NCI-H226 (cell line): ENCODE measurements around the gene CORO2B.
"Not testable (repeated sequence)": the region's sequence is repeated elsewhere in the genome, so short reads cannot be mapped to it uniquely, and the experiment has no call there.

Experiments
- DNase-seq: peaks from one replicate; pipeline ENCODE4 v3.0.0-alpha.2; 2015

CORO2B gene

GRCh38 chr15:68680756-68681155 is 102.0 kb downstream of the CORO2B start:
- not testable (repeated sequence) for DNase-seq

DNA sequence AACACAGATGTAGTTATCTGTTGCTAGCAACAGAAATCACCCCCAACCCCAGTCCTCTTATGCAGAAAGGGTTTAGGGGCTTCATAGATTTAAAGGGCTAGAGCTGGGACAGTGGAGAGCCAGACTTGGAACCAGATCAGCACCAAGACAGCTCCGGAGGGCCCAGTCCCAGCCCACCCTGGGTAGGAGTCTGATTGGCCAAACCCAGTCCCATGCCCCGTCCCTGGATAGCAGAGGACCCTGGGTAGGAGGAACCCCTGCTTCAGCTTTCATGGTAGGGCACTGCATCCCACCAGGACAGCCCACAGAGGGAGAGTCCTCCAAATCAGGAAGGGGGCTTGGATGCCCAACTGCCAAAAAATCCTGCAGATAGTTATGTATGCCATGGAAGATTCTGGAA is 103.0 kb downstream of the CORO2B start:
- no peak for DNase-seq

- no peak for DNase-seq
Measured at GRCh38 chr15:68682330-68682729, 103.5 kb downstream of the CORO2B start.

DNA sequence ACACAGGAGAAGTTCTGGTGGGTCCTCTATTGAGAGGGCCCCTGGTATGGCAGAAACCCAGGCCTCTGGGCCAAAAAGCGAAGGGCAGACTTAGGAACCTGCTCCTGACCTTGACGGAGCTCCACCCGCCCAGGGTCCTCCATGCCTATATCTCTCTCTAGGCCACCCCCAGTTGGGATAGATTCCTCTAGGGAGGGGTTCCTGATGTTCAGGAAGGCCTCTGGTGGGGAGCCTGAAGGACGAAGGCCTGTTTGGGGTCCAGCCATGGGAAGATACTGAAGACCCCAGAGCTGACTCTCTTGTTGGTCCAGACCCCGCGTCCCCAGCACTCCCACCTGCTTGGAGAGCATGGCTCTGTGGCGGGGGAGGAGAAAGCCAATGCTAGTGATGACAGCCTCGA is 104.2 kb downstream of the CORO2B start:
- DNase-seq: no peak

GRCh38 chr15:68683551-68683950 is 104.8 kb downstream of the CORO2B start:
- DNase-seq: no peak

DNA sequence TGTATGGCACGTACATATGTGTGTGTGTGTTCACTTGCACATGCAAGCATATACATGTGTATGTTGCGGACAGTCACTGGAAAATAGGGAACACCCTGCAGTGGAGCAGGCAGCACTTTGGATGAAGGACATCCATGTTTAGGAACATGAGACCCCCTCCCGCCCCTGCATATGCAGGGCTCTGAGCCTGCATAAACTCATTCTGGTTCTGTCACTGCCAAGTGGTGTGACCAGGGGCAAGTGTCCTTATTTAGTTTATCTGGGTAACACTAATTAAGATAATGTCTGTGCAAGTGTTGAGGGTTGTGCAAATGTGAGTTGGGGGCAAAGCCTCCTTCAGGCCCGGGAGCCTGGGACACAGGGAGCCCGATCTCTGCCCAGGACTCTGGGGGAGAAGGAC is 105.7 kb downstream of the CORO2B start:
- DNase-seq: no peak

- DNase-seq: no peak
Measured at GRCh38 chr15:68687136-68687735, 108.4 kb downstream of the CORO2B start.

GRCh38 chr15:68691705-68692104 is 112.9 kb downstream of the CORO2B start:
- DNase-seq: no peak

- DNase-seq: no peak
Measured at GRCh38 chr15:68693071-68693470, 114.3 kb downstream of the CORO2B start.

GRCh38 chr15:68694111-68694510 is 115.3 kb downstream of the CORO2B start:
- DNase-seq: no peak

DNA sequence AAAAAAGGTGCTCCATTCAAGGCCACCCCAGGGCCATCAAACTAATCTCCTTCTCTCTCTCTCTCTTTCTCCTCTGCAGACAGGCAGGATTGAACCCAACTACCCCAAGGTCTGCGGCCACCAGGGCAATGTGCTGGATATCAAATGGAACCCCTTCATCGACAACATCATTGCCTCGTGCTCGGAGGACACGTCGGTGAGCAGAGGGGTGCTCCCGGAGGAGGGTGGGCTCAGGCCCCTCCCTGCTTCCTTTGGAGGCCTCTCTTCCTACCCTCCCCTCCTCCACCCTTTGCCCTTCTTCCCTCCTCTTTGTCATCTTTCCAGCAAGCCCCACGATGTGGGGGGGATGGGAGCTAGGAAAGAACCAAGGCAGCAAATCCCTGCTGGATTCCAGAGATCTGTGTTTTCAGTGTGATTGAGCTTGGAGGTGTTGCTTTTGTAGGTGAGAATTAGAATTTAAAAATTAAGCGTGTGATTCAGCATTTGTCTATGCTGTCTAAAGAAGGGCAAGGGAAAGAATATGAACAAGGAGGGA is 116.3 kb downstream of the CORO2B start:
- DNase-seq: no peak

DNA sequence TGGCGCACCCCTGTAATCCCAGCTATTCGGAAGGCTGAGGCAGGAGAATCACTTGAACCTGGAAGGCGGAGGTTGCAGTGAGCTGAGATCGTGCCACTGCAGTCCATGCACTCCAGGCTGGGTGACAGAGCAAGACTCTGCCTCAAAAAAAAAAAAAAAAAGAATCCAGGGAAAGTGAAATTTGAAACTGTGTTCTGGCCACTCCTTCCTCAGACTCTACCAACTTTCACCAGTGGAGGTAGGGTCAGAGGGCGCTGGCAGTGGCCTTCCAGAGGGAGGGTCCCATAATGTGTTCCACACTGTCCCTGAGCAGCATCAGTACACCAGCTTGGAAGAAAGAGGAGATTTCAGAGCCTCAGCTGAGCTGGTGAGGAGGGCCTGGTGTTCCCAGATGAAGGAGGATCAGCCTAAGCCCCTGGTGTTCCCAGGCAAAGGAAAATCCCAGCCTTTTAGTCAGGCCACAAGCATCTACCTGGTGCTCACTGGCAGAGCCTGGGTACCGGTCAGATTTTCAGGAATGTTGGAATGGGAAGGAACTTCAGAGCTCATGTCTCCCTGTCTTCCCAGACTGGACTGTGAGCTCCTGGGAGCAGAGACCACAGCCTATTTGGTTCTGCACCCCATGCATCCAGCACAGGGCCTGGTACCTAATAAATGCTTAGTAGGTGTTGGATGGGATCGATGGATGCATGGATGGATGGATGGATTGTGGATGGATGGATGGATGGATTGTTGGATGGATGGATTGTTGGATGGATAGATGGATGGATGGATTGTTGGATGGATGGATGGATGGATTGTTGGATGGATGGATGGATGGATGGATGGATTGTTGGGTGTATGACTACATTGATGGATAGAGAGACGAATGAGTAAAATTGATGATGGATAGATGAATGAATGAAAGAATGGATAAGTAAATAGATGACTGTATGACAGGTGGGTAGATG is 117.9 kb downstream of the CORO2B start:
- DNase-seq: peak; percentile 71

DNA sequence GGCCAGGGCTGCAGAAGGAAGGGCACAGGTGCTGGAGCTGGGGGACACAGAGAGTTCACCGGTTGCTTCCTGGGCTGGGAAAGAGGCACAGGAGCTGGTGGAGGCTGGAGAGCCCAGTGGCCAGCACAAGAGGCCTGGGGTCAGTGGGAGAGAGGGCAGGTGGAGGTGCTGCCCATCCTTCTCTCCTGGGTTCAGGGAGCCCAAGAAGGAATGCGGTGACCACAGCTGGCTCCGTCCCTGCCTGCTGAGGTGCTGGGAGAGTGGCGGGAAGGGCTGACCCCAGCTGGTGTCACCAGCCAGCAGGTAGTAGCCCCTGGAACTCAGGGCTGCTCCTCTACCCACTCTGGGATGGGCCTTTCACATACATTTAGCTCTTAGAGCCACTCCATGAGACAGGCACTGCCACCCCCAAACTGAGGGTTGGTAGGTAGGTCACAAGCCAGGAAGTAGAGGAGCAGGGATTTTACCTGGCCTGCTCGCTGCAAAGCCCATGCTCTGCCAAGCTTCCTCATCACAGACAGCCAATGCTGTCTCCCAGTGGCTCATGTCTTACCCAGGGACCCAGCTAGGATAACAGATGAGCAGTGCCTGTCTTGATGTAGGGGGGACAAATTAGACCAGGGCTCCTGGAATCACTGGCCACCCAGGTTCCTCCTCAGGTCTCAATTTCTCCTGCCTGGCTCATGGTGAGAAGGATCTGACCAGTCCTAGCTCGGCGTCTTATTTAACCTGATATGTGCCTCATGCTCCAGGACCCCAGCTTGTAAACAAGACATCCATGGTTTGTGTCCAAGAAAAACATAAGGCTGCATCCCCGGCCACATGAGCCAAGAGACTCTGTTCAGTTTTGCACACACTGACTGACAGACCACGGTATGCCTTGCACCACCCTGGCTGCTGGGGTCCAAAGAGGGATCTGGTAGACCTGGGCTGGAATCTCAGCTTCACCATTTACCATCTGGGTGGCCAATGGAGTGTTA is 119.2 kb downstream of the CORO2B start:
- DNase-seq: no peak

DNA sequence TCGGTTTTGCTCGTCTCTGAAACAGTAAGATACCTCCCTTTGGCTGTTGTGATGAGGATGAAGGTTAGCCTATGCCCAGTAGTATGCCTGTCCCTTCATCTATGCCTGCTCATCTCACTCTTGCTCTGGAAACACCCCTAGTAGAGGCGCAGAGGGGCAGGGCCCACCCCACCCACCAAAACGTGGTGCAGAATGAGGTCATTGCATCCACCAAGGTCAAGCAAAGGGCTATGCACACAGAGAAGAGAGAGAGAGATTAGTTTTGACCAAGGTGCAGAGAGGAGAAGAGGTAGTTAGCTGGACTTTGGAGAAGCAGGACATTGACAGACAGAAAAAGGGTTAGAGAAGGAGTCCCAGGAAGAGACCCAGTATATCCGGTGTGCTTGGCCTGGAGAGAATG is 119.9 kb downstream of the CORO2B start:
- DNase-seq: no peak

- no peak for DNase-seq
Measured at GRCh38 chr15:68699124-68699880, 120.5 kb downstream of the CORO2B start.

DNA sequence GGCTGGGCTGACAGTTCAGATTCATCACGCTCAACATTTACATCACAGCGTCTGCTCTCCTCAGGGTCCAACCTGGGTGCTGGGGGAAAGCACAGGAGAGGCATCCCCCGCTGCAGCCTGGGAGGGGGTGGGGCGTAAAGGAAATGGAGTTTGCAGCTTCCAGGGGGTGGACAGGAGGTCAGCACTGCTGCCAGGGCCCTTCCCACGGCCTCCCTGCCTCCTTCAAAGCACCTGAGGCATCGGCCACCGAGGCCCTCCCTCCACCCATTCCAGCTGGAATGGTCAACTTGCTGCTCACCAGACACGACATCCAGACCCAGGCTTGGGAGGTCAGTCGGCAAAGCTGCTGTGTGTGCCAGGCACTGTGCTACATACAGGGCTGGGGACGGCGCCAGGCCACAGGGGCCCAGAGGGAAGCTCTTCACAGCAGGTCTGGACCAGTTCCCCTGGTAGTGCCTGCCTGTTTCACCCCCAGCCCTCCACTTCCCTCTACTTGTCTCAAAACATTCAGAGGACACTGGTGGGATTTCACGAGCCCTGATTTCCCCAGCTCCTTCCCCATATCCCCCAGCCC is 121.2 kb downstream of the CORO2B start:
- no peak for DNase-seq

- no peak for DNase-seq
Measured at GRCh38 chr15:68700455-68701123, 121.8 kb downstream of the CORO2B start.

DNA sequence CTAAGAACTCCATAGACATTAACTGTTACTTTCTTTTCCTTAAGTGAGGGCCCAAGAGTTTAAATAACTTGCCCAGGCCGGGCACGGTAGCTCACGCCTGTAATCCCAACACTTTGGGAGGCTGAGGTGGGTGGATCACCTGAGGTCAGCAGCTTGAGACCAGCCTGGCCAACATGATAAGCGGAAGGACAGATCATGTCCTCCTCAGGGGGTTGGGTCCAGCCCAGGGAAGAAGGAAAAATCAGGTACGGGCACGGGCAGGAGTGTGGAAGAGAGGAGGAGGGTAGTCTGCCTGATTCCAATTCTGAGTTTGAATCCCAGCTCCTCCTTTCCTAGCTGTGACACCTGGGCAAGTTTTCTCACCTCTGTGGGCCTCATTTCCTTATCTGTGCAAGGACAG is 123.1 kb downstream of the CORO2B start:
- no peak for DNase-seq

DNA sequence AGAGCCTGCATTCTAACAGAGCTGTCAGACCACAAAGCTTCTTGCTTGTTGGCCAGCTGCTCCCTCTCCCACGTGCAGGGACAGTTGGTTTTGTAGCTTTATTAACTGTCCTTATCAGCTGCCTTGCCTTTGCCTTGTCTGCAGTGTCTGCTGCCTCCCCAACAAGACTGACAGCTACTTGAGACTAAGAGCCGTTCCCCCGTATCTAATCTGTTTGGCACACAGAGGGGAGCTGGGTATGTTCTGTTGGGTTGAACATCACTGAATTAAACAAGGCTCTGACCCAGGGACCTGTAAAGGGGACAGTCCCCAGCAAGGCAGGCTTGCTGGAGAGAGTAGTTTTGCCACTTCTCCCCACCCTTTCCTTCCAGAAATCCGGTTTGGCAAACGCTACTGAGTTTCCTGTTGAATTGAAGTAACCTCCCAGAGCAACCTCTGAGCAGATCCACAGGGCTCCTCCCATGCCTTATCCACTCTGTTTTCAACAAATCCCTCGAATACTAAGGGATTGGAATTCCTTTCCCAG is 125.8 kb downstream of the CORO2B start:
- peak; percentile 73 for DNase-seq

DNA sequence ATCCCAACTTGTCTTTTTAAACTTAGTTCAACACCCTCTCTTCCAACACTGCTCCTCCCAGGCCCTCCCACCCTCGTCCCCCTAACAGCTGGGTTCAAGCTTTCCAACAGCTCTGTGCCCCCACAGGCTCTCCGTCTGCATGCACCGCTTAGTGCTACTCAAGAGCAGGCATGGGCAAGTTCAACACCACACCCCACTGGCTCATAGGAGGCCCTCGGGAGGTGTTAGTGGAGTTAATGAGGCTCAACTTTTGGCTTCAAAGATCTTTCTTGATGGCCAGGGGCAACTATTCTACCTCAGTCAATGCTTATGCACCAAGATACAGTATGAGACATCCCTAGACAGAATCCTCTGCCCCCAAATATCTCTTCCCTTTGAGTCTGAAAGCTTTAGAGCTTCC is 127.5 kb downstream of the CORO2B start:
- no peak for DNase-seq

DNA sequence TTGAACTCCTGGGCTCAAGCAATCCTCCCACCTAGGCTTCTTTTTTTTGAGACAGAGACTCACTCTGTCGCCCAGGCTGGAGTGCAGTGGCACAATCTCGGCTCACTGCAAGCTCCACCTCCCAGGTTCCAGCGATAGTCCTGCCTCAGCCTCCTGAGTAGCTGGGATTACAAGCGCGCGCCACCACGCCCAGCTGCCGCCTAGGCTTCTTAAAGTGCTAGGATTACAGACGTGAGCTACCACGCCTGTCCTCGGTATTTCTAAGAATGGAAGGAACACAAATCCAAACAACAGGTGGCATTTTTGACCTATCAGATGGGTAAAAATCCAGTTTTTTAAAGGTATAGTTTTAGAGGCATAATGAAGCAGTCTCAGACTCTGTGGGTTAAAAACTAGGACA is 128.1 kb downstream of the CORO2B start:
- DNase-seq: no peak
